Ectodermal cell (in vitro differentiated cells): ENCODE data around the gene KIR3DL3.
"Not testable (repeated sequence)": the region's sequence is repeated elsewhere in the genome, so short reads cannot be mapped to it uniquely, and the experiment has no call there.

Experiments
- H3K27ac ChIP-seq: 2 replicates; pipeline ENCODE4 v1.7.0; 2013; ENCODE audit warnings: mild to moderate bottlenecking, low read depth, low read length; ENCODE audit not compliant: insufficient read depth, poor library complexity, severe bottlenecking
- H3K27me3 ChIP-seq: 2 replicates; pipeline ENCODE4 v1.7.0; 2013; ENCODE audit warnings: mild to moderate bottlenecking, low read length; ENCODE audit not compliant: insufficient read depth, control insufficient read depth, poor library complexity, severe bottlenecking
- H3K36me3 ChIP-seq: one replicate; pipeline ENCODE4 v1.7.0; 2013; ENCODE audit warnings: low read length; ENCODE audit not compliant: control insufficient read depth, insufficient read depth
- H3K4me1 ChIP-seq: one replicate; pipeline ENCODE4 v1.7.0; 2013; ENCODE audit warnings: low read length; ENCODE audit not compliant: control insufficient read depth, insufficient read depth
- H3K4me3 ChIP-seq: 2 replicates; pipeline ENCODE4 v1.7.0; 2013; ENCODE audit warnings: low read depth, low read length, control low read depth; ENCODE audit not compliant: insufficient read depth
- H3K9me3 ChIP-seq: 2 replicates; pipeline ENCODE4 v1.7.0; 2013; ENCODE audit warnings: mild to moderate bottlenecking, low read length, moderate library complexity; ENCODE audit not compliant: control insufficient read depth
- WGBS, 2 experiments: methylation state at CpG; one replicate each; pipeline ENCODE4 v1.1.7; 2013; ENCODE audit warnings: missing lambda C conversion rate in 2 of 2; 5-methylcytosine and 5-hydroxymethylcytosine counted together

Gene KIR3DL3

GRCh38 chr19:54696766-54697165, 27.5 kb upstream of the KIR3DL3 start:
- Histone ChIP-seq H3K36me3 (no peaks in the 10 kb centered on the region), H3K9me3 (peaks cover 14% of the 10 kb centered on the region), H3K27me3 (no peaks in the 10 kb centered on the region), H3K27ac (no peak overlapping the region), H3K4me3 (no peak overlapping the region), H3K4me1 (no peaks in the 10 kb centered on the region)
- WGBS, 2 experiments, result 29 to 46% methylated on average over 2 of the region's 2 CpGs

GRCh38 chr19:54697716-54698115, 26.5 kb upstream of the KIR3DL3 start:
- H3K27me3 ChIP-seq, H3K27ac ChIP-seq, H3K4me3 ChIP-seq, H3K4me1 ChIP-seq, H3K36me3 ChIP-seq, H3K9me3 ChIP-seq: not testable (repeated sequence)
- 84 to 86% methylated on average over 13 of the region's 13 CpGs for WGBS, 2 experiments

- no peaks in the 10 kb centered on the region for H3K27me3 ChIP-seq
- no peaks in the 10 kb centered on the region for H3K4me1 ChIP-seq
- H3K9me3 ChIP-seq, result peaks cover 20% of the 10 kb centered on the region
- H3K27ac ChIP-seq, result no peak overlapping the region
- 69 to 71% methylated on average over 8 of the region's 8 CpGs for WGBS, 2 experiments
- no peak overlapping the region for H3K4me3 ChIP-seq
- H3K36me3 ChIP-seq, result no peaks in the 10 kb centered on the region
These were observed 19.3 kb upstream of the KIR3DL3 start for GRCh38 chr19:54704928-54705327.

- 62 to 66% methylated on average over 4 of the region's 4 CpGs for WGBS, 2 experiments
- Histone ChIP-seq H3K27ac (no peak overlapping the region), H3K9me3 (peaks cover 15% of the 10 kb centered on the region), H3K27me3 (no peaks in the 10 kb centered on the region), H3K36me3 (no peaks in the 10 kb centered on the region), H3K4me1 (no peaks in the 10 kb centered on the region), H3K4me3 (no peak overlapping the region)
These were observed 16.3 kb upstream of the KIR3DL3 start for GRCh38 chr19:54707962-54708361.

- H3K9me3 ChIP-seq, result peaks cover 11% of the 10 kb centered on the region
- no peak overlapping the region for H3K27ac ChIP-seq
- 76 to 79% methylated on average over 7 of the region's 7 CpGs for WGBS, 2 experiments
- no peaks in the 10 kb centered on the region for H3K27me3 ChIP-seq
- no peaks in the 10 kb centered on the region for H3K36me3 ChIP-seq
- H3K4me3 ChIP-seq, result no peak overlapping the region
- no peaks in the 10 kb centered on the region for H3K4me1 ChIP-seq
These were observed 15.5 kb upstream of the KIR3DL3 start for GRCh38 chr19:54708781-54709180.

GRCh38 chr19:54709212-54709948, 14.9 kb upstream of the KIR3DL3 start:
- 70% methylated on average over 18 of the region's 18 CpGs for WGBS, 2 experiments
- H3K27ac ChIP-seq, result no peak overlapping the region

GRCh38 chr19:54709956-54710355, 14.3 kb upstream of the KIR3DL3 start:
- H3K27me3 ChIP-seq, H3K27ac ChIP-seq, H3K4me1 ChIP-seq, H3K36me3 ChIP-seq, H3K4me3 ChIP-seq: not testable (repeated sequence)
- peaks cover 12% of the 10 kb centered on the region for H3K9me3 ChIP-seq
- WGBS, 2 experiments, result 65 to 69% methylated on average over 13 of the region's 13 CpGs

More at GRCh38 chr19:54709212-54709948, 14.9 kb upstream of the KIR3DL3 start:
- Histone ChIP-seq H3K4me1 (no peaks in the 10 kb centered on the region), H3K4me3 (no peak overlapping the region), H3K27me3 (no peaks in the 10 kb centered on the region), H3K9me3 (peaks cover 9% of the 10 kb centered on the region), H3K36me3 (no peaks in the 10 kb centered on the region)

GRCh38 chr19:54724644-54725043, 402 bp downstream of the KIR3DL3 start:
- Histone ChIP-seq H3K27me3 (no peaks in the 10 kb centered on the region), H3K4me1 (no peaks in the 10 kb centered on the region), H3K4me3 (no peak overlapping the region), H3K27ac (no peak overlapping the region), H3K36me3 (no peaks in the 10 kb centered on the region), H3K9me3 (peaks cover 26% of the 10 kb centered on the region)
- WGBS, 2 experiments, result 71 to 77% methylated on average over 3 of the region's 3 CpGs

- H3K4me3 ChIP-seq, result no peak overlapping the region
- no peak overlapping the region for H3K27ac ChIP-seq
- 70 to 79% methylated on average over 7 of the region's 7 CpGs for WGBS, 2 experiments
- no peaks in the 10 kb centered on the region for H3K4me1 ChIP-seq
- no peaks in the 10 kb centered on the region for H3K27me3 ChIP-seq
- H3K36me3 ChIP-seq, result no peaks in the 10 kb centered on the region
- H3K9me3 ChIP-seq, result peaks cover 26% of the 10 kb centered on the region
These were observed 1.1 kb downstream of the KIR3DL3 start for GRCh38 chr19:54725321-54725720.

- peaks cover 18% of the 10 kb centered on the region for H3K9me3 ChIP-seq
These were observed 3.3 kb downstream of the KIR3DL3 start for GRCh38 chr19:54727562-54727961.

More at GRCh38 chr19:54727562-54727961, 3.3 kb downstream of the KIR3DL3 start:
- H3K27me3 ChIP-seq, result no peaks in the 10 kb centered on the region
- no peak overlapping the region for H3K4me3 ChIP-seq
- 74 to 76% methylated on average over 10 of the region's 10 CpGs for WGBS, 2 experiments
- H3K27ac ChIP-seq, result no peak overlapping the region
- H3K36me3 ChIP-seq, result no peaks in the 10 kb centered on the region
- H3K4me1 ChIP-seq, result no peaks in the 10 kb centered on the region
